T-helper 1 cell (primary cell): ENCODE data around the gene AHRR.

ENCODE experiments used
- DNase-seq, 5 donors: peaks; one replicate each; pipeline ENCODE4 v3.0.0-alpha.2; 2012 to 2020

The AHRR gene

DNA sequence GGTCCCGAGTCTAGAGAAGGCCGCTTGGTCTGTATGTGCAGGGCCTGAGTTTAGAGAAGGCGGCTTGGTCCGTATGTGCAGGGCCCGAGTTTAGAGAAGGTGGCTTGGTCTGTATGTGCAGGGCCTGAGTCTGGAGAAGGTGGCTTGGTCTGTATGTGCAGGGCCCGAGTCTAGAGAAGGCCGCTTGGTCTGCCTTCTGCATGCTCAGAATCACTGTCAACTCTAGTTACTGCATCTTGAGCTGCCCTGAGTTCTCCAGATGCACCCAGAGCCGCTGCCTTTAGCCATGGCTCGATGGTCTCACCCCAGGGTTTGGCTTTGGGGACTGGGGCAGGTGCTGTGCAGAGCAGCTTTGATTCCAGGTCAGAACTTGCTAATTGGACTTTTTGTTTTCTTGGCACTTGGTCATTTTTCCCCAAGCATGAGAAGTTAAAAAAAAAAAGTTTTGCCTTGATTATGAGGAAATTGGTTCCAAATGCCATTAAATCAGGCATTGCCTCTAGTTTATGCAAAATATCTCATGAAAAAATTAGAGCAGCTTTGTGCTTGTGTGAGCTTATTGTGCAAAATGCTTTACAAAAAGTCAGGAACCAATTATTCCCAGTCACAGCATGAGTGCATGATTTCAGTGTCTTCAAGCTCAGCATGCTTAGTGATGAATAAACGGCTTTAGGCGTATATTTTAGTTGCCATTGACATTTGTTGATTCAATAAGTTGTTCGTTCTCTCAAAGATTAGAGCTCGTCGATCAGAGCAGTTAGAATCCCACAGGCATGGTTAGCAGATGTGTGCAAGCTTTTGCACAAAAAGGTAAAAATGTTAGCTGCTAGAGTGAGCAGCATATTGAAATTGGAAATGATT is 96.0 kb downstream of the AHRR start:
- no peak for DNase-seq

- no peak for DNase-seq
Measured at GRCh38 chr5:418162-419121, 96.9 kb downstream of the AHRR start.

- DNase-seq, result no peak
Measured at GRCh38 chr5:419970-420369, 98.5 kb downstream of the AHRR start.

GRCh38 chr5:420632-421286 is 99.2 kb downstream of the AHRR start:
- no peak for DNase-seq

DNA sequence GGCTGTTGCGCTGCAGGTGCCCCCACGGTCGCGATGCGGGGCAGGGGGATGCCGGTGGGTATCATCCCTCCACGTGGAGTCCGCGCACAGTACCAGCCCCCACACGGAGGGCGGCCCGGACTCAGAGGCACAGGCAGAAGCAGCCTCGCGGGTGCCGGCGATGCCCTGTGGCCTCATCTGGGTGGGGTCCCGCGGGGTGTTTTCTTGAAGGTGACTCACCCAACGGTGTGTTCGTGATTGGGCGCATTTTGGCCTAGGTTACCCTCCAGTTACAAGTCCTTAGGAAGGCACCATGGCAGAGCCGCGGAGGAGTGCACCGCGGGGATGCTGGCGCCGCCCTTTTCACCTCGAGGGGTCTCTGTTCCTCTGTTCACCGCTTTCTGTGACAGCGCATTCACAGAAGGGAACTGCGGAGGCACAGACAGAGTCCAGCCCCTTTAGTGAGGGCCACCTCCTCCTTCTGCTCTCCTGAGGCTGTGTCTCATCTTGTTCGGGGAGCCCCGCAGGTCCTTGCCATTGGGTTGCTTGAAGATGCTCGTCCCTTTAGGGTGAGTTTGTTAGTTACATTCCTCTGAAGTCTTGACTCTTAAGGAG is 99.9 kb downstream of the AHRR start:
- no peak for DNase-seq

DNA sequence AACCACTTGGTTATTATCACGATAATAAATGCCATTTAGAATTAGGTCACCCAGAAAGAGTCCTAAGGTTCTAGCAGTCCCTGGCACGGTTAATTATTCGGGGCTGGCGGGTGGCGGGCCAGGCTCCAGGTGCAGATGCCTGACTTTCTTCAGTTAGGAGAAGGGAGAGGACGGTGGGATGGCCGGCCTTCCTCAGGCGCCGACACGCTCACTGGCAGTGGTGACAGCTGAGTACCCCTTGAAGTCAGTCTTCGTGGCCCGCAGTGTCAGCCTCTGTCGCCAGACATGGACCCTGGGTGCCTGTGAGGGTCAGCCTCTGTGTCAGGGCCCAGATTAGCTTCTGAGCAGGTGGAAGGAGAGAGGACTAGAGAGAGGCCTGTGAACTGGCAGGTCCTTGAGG is 100.4 kb downstream of the AHRR start:
- no peak for DNase-seq

GRCh38 chr5:422323-423232 is 101.1 kb downstream of the AHRR start:
- DNase-seq, result no peak

- no peak for DNase-seq
Measured at GRCh38 chr5:423233-423565, 101.7 kb downstream of the AHRR start.

DNA sequence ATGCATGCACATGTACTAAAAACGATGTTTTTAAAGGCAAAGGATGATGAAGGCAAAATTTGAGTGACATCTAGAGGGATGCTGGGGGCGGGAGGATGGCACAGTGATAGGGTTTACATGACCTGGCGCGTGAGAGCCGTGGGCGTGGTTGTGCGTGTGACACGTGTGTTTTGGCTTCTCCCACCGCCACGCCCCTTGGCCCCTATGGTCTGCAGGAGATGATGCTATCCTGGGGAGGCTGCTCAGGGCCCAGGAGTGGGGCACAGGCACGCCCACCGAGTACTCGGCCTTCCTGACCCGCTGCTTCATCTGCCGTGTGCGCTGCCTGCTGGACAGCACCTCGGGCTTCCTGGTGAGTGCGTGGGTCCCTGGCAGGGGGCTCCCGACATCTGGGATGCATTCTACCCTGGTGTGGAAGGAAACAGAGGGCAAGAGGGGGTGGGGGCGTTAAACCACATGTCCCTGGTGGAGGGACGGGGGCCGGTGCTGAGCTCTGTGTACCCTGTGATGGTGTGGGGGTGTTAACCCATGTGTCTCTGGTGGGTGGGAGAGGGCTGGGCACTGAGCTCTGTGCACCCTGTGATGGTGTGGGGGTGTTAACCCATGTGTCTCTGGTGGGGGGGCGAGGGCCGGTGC is 102.2 kb downstream of the AHRR start:
- DNase-seq, result no peak

DNA sequence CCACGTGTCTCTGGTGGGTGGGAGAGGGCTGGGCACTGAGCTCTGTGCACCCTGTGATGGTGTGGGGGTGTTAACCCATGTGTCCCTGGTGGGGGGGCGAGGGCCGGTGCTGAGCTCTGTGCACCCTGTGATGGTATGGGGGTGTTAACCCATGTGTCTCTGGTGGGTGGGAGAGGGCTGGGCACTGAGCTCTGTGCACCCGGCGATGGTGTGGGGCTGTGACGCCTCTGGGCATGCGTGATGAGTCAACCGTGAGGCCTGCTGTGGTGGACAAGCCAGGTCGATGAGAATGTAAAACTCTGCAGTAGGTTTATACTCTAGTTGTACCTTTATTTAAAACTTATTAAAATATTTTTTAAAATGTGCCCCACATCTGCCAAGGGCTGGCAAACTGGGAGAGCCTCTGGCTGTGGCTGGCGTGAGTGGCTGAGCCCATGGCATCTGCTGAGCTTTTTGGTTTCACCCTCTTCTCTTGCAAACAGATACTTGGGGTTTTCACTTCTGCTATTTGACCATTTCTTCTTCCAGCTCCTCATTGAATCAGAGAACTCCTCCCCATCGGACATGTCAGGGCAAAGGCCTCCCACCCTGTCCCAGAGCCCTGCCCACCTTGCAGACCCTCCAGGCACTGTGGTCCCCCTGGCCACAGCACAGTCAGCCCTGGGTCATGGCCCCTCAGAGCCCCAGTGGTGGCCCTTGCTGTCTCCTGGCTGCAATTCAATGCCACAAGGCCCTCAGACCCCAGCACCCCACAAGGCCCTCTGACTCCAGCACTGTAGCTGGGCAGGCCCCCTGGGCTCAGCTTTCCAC is 103.0 kb downstream of the AHRR start:
- no peak for DNase-seq

DNA sequence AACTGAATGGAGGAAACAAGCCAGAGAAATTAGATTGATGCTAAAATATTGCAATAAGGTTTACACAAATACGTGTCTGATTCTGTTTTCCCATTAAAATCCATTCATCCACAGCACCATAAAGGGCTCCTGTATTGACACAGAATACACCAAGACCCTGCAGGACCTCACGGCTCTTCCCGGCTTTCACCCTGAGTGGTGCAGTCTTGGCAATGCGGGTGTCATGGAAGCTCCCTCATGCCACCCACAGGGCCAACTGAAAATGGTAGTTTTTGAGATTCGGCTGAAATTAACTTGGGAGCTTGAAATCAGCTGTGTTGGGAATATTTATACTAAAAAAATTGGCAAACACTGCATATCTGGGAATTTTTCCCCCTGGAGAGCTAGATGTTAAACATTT is 104.2 kb downstream of the AHRR start:
- DNase-seq, result peak in 1 of 5 donors; percentile 39

- no peak for DNase-seq
Measured at GRCh38 chr5:426392-426976, 105.0 kb downstream of the AHRR start.

DNA sequence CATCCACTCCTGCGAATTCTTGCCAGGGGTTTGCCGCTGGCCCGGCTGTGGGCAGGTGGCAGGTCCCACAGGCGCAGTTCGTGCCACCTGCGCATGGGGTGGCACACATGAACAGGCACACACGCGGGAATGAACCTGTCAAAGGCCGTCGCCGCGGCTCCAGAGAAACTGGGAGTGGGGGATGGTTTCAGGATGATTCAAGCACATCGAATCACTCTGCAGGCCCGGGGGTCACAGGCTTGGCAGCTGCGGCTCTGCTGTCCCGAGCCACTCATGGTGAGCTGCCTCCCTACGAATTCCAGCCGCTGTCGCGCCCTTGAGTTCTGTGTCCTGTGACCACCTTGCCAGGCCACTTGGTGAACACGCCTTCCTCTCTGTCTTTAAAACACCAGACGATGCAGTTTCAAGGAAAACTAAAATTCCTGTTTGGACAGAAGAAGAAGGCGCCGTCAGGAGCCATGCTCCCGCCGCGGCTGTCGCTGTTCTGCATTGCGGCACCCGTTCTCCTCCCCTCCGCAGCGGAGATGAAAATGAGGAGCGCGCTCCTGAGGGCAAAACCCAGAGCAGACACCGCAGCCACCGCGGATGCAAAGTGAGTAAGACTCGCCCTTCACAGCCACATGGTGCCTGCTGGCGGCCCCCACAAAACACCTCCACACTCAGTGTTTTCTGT is 106.0 kb downstream of the AHRR start:
- DNase-seq, result no peak

GRCh38 chr5:428219-428618 is 106.7 kb downstream of the AHRR start:
- DNase-seq, result no peak

DNA sequence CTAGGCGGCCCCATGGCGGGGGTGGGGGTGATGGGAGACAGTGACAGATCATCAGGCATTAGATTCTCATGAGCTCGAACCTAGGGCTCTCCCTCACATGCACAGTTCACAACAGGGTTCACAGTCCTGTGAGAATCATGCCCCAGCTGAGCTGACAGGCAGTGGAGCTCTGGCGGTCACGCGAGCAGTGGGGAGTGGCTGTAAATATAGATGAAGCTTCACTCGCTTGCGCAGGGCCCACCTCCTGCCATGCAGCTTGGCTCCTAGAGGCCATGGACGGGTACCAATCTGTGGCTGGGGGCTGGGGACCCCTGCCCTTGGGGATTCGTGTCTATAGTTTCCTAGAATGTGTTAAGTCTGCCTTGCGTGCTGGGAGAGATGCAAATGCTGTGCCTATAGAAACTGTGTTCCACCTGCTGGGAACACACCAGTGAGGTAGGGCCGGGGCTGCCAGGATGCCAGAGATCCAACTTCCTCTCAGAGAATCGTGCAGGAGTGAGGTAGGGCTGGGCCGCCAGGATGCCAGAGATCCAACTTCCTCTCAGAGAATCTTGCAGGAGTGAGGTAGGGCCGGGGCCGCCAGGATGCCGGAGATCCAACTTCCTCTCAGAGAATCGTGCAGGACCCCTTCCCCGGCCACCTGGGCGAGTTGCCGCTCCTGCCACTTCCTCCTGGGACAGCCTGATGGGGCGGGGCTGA is 107.4 kb downstream of the AHRR start:
- DNase-seq, result no peak

- DNase-seq, result no peak
Measured at GRCh38 chr5:429453-430188, 108.1 kb downstream of the AHRR start.

GRCh38 chr5:430214-430925 is 108.9 kb downstream of the AHRR start:
- DNase-seq, result no peak
